ENCODE results near the gene TRIM26. TPM values are rescaled to one million over a fixed set of nuclear protein-coding genes. Genes with fewer than 3 reads are reported as not detected.
"Not testable (repeated sequence)": the region's sequence is repeated elsewhere in the genome, so short reads cannot be mapped to it uniquely, and the experiment has no call there.

TRIM26 gene
- total RNA-seq, 1 donor from 2014 or later = 72.4 TPM

GRCh38 chr6:30171677-30172471 lies 41.3 kb downstream of the TRIM26 start:
- intact Hi-C loops (cut with micrococcal nuclease) = loop anchor here (2.0 kb wide), 3 partner anchors 41 to 207 kb away; partner anchors contain the start of gene TRIM26

GRCh38 chr6:30169658-30170614 lies 43.3 kb downstream of the TRIM26 start:
- intact Hi-C loops (cut with micrococcal nuclease) = loop anchor here (1.0 to 2.0 kb wide), 6 partner anchors 39 to 322 kb away; partner anchors contain the start of gene TRIM26

GRCh38 chr6:30168741-30169140 lies 44.5 kb downstream of the TRIM26 start:
- intact Hi-C loops (cut with micrococcal nuclease) = no loop called here

- intact Hi-C loops (cut with micrococcal nuclease) = no loop called here
Measured at GRCh38 chr6:30167101-30167500, 46.1 kb downstream of the TRIM26 start.

- intact Hi-C loops (cut with micrococcal nuclease) = not testable (repeated sequence)
Measured at GRCh38 chr6:30165238-30165637, 48.0 kb downstream of the TRIM26 start.

GRCh38 chr6:30164714-30165113 lies 48.5 kb downstream of the TRIM26 start:
- intact Hi-C loops (cut with micrococcal nuclease) = no loop called here

- intact Hi-C loops (cut with micrococcal nuclease) = no loop called here
Measured at GRCh38 chr6:30163918-30164654, 49.1 kb downstream of the TRIM26 start.

GRCh38 chr6:30163090-30163917 lies 49.9 kb downstream of the TRIM26 start, which contains the start of gene TRIM15:
Gene TRIM15, plus strand, starts transcription at chr6:30163546. Its CDS starts 139 bp downstream, at chr6:30163685.
- intact Hi-C loops (cut with micrococcal nuclease) = no loop called here

GRCh38 chr6:30162265-30163089 lies 50.7 kb downstream of the TRIM26 start:
- intact Hi-C loops (cut with micrococcal nuclease) = no loop called here

GRCh38 chr6:30160785-30161531 lies 52.2 kb downstream of the TRIM26 start, which contains the start of gene TRIM10:
Gene TRIM10, minus strand, starts transcription at chr6:30161211. Its CDS starts 353 bp downstream, at chr6:30160858.
- intact Hi-C loops (cut with micrococcal nuclease) = no loop called here

GRCh38 chr6:30160008-30160784 lies 53.0 kb downstream of the TRIM26 start:
- intact Hi-C loops (cut with micrococcal nuclease) = no loop called here

- intact Hi-C loops (cut with micrococcal nuclease) = no loop called here
Measured at GRCh38 chr6:30158475-30159040, 54.6 kb downstream of the TRIM26 start.

- intact Hi-C loops (cut with micrococcal nuclease) = no loop called here
Measured at GRCh38 chr6:30157999-30158398, 55.2 kb downstream of the TRIM26 start.

- intact Hi-C loops (cut with micrococcal nuclease) = no loop called here
Measured at GRCh38 chr6:30157581-30157980, 55.6 kb downstream of the TRIM26 start.

GRCh38 chr6:30156774-30157173 lies 56.4 kb downstream of the TRIM26 start:
- intact Hi-C loops (cut with micrococcal nuclease) = no loop called here

- intact Hi-C loops (cut with micrococcal nuclease) = no loop called here
Measured at GRCh38 chr6:30156262-30156599, 57.0 kb downstream of the TRIM26 start.

GRCh38 chr6:30155520-30156261 lies 57.5 kb downstream of the TRIM26 start:
- intact Hi-C loops (cut with micrococcal nuclease) = no loop called here

Measured in T-helper 1 cell treated with Interleukin-12 subunit alpha and Interleukin-12 subunit beta and Interleukin-4 antibody, amounts not matched to agents 30 ng/mL and 1 ng/mL, for 36 hours (primary cell).